Endothelial cell of umbilical vein (primary cell): ENCODE data around the gene LAMB1. TPM values are rescaled to one million over a fixed set of nuclear protein-coding genes. Genes with fewer than 3 reads are reported as not detected.

Experiments
- BruUV-seq: library from RNA; stranded (reverse); fragments of 400-500 nt; replicated peaks from 2 replicates; lab custom pipeline; 2021; lab: Mats Ljungman, UMichigan
- CTCF ChIA-PET: fragments of 300-600, 350-600 bp; sonication (Branson Sonifier 250); formaldehyde crosslinking; loops from one replicate; lab custom pipeline; 2021; ENCODE audit warnings: antibody characterized with exemption, inconsistent platforms; lab: Charles Lee
- POLR2A ChIA-PET: fragments of 300-600, 350-600 bp; sonication (Branson Sonifier 250); formaldehyde crosslinking; loops from one replicate; lab custom pipeline; 2021; ENCODE audit warnings: antibody characterized with exemption, inconsistent platforms; lab: Charles Lee
- DNase-seq: peaks from one replicate; pipeline ENCODE4 v3.0.0-alpha.2; 2011; ENCODE audit warnings: low read depth, low spot score
- FAIRE-seq: peaks from 2 replicates; lab custom pipeline; 2011; peaks lifted over from hg19 to GRCh38; lab: Jason Lieb, UNC
- H2AFZ ChIP-seq: 2 replicates; pipeline ENCODE4 v1.6.0; 2012; ENCODE audit warnings: low read depth, low read length, control low read depth, inconsistent platforms
- H3K27ac ChIP-seq: 2 replicates; pipeline ENCODE4 v1.5.1; 2011; ENCODE audit warnings: low read depth, mild to moderate bottlenecking, control low read depth, low read length, moderate library complexity; ENCODE audit not compliant: insufficient read depth
- H3K27me3 ChIP-seq, 2 experiments: 2 replicates each; pipeline versions ENCODE4 v1.6.0 to v1.6.1; 2011; ENCODE audit warnings: low read length in 2 of 2, mixed read lengths in 1 of 2; ENCODE audit not compliant: control insufficient read depth in 2 of 2, insufficient read depth in 2 of 2
- H3K36me3 ChIP-seq, 2 experiments: 2 replicates in 1 of 2; 3 replicates in 1 of 2; pipeline ENCODE4 v1.5.1; 2011; ENCODE audit warnings: low read length in 2 of 2, mild to moderate bottlenecking in 1 of 2, moderate library complexity in 1 of 2; ENCODE audit not compliant: control insufficient read depth in 2 of 2, insufficient read depth in 2 of 2; ENCODE audit errors: extremely low read depth in 1 of 2
- H3K4me1 ChIP-seq: 3 replicates; pipeline ENCODE4 v1.5.1; 2011; ENCODE audit warnings: mild to moderate bottlenecking, low read length; ENCODE audit not compliant: control insufficient read depth, insufficient read depth; ENCODE audit errors: extremely low read depth
- H3K4me2 ChIP-seq: 2 replicates; pipeline ENCODE4 v1.6.1; 2011; ENCODE audit warnings: low read length, control low read depth, mixed read lengths; ENCODE audit not compliant: insufficient read depth
- H3K4me3 ChIP-seq, 3 experiments: fragments of 200-600 bp in 1 of 3; sonication (generic), shearing (Covaris generic) in 1 of 3; replicated peaks in 1 of 3; 2 replicates each; pipeline ENCODE4 v1.5.1; 2011 to 2016; ENCODE audit warnings: control low read depth in 3 of 3, low read length in 3 of 3, mild to moderate bottlenecking in 2 of 3, inconsistent platforms in 1 of 3, low read depth in 1 of 3, moderate library complexity in 1 of 3; ENCODE audit not compliant: insufficient read depth in 1 of 3
- H3K79me2 ChIP-seq: 2 replicates; pipeline ENCODE4 v1.6.0; 2012; ENCODE audit warnings: low read length, inconsistent platforms; ENCODE audit not compliant: control insufficient read depth, insufficient read depth
- H3K9ac ChIP-seq: replicated peaks from 2 replicates; pipeline ENCODE3; 2011; ENCODE audit warnings: low read length, control low read depth; ENCODE audit not compliant: insufficient read depth; ENCODE audit errors: extremely low read depth
- H3K9me1 ChIP-seq: replicated peaks from 3 replicates; pipeline ENCODE4 v1.6.0; 2011; ENCODE audit warnings: mild to moderate bottlenecking, low read length; ENCODE audit not compliant: control insufficient read depth, insufficient read depth; ENCODE audit errors: extremely low read depth
- H3K9me3 ChIP-seq: replicated peaks from 2 replicates; pipeline ENCODE4 v1.5.1; 2012; ENCODE audit warnings: low read length, inconsistent platforms; ENCODE audit not compliant: control insufficient read depth, insufficient read depth
- H4K20me1 ChIP-seq: replicated peaks from 2 replicates; pipeline ENCODE3; 2011; ENCODE audit warnings: mild to moderate bottlenecking, low read length; ENCODE audit not compliant: control insufficient read depth, insufficient read depth; ENCODE audit errors: extremely low read depth
- EZH2 ChIP-seq: IDR thresholded peaks from 2 replicates; pipeline ENCODE4 v1.6.1; 2012; ENCODE audit warnings: borderline replicate concordance, low read depth, mild to moderate bottlenecking, moderate library complexity, low read length, inconsistent platforms; ENCODE audit not compliant: severe bottlenecking
- FOS ChIP-seq: IDR thresholded peaks from 2 replicates; pipeline ENCODE4 v1.6.1; 2011; ENCODE audit warnings: mild to moderate bottlenecking, low read length, moderate library complexity, borderline replicate concordance; ENCODE audit not compliant: insufficient read depth
- GATA2 ChIP-seq: IDR thresholded peaks from 2 replicates; pipeline ENCODE4 v1.7.0; 2011; ENCODE audit warnings: low read depth, mild to moderate bottlenecking, moderate library complexity, mixed read lengths, low read length; ENCODE audit not compliant: insufficient read length, insufficient read depth
- JUN ChIP-seq: IDR thresholded peaks from 2 replicates; pipeline ENCODE4 v1.6.1; 2011; ENCODE audit warnings: borderline replicate concordance, low read depth; ENCODE audit not compliant: insufficient read length, insufficient read depth
- MYC ChIP-seq: IDR thresholded peaks from one replicate; pipeline ENCODE4 v1.6.1; 2011; ENCODE audit warnings: mild to moderate bottlenecking, low read depth, low read length
- POLR2A ChIP-seq: IDR thresholded peaks from 2 replicates; pipeline ENCODE4 v1.6.1; 2012; ENCODE audit warnings: low read depth, mild to moderate bottlenecking, control low read depth, low read length
- POLR2AphosphoS5 ChIP-seq: IDR thresholded peaks from 2 replicates; pipeline ENCODE4 v1.6.1; 2012; ENCODE audit warnings: low read depth, mild to moderate bottlenecking, control low read depth, low read length, moderate library complexity; ENCODE audit not compliant: insufficient read depth
- dilution Hi-C: fragments of 300-500 bp; cut with MboI; formaldehyde crosslinking; loops from one replicate; pipeline ENCODE4 v1.15.0; 2019; ENCODE audit warnings: low sequenced_read_pairs; ENCODE audit not compliant: extremely low pct_ligation_motif_present
- intact Hi-C: fragments of 100-400 bp; cut with micrococcal nuclease; formaldehyde crosslinking; loops from one replicate; pipeline ENCODE4 v1.10.0; 2022
- polyA plus RNA-seq, 4 experiments: library from polyadenylated mRNA; depleted of rRNA in 3 of 4; stranded (reverse) in 3 of 4; unstranded in 1 of 4; fragments of >200 nt; gene quantifications; 2 replicates each; pipeline versions ENCODE4 v1.2.1 to v1.2.3, GENCODE V29; 2011 to 2012; ENCODE audit warnings: missing spikeins in 1 of 4
- total RNA-seq: library from RNA; stranded (reverse); gene quantifications from 2 replicates; pipeline ENCODE4 v1.2.3, GENCODE V29; 2021
- TF ChIP-seq, protein P1 (sequence below), 2 donors: IDR thresholded peaks; 1 replicate in 1 of 2; 2 replicates in 1 of 2; pipeline ENCODE4 v1.5.1; 2011; ENCODE audit warnings: low read length in 2 of 2, mild to moderate bottlenecking in 2 of 2, moderate library complexity in 2 of 2, control low read depth in 1 of 2, inconsistent platforms in 1 of 2, low read depth in 1 of 2; ENCODE audit not compliant: insufficient read depth in 1 of 2; ENCODE audit errors: extremely low read depth in 1 of 2
- TF ChIP-seq, protein P2 (sequence below): IDR thresholded peaks from 2 replicates; pipeline ENCODE4 v1.6.1; 2011; ENCODE audit not compliant: insufficient read depth, insufficient read length

The LAMB1 gene
- total and polyA plus RNA-seq, 2 donors (not counting 3 experiments of a cell fraction or from before 2014, with no cell fraction given): 588 to 703 TPM

DNA sequence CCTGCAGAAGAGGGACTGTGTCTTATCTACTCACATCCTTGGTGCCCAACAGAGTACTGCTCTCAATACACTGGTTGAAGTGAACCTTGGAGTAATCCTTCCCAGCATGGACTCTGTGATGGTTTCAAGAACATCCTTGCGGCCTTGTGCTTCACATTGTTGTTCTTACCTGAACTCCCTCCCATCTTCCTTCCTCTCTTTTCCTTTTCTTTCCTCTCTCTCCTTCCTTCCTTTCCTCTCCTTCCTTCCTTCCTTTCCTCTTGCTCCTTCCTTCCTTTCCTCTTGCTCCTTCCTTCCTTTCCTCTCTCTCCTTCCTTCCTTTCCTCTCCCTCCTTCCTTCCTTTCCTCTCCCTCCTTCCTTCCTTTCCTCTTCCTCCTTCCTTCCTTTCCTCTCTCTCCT is 26.3 kb downstream of the LAMB1 start:
- Histone ChIP-seq H3K4me3 (no peak overlapping the region), H3K36me3 (peaks cover 65 to 69% of the 10 kb centered on the region in 2 experiments), H3K79me2 (peaks cover 81% of the 10 kb centered on the region), H3K9me1 (no peaks in the 10 kb centered on the region), H3K9me3 (no peaks in the 10 kb centered on the region), H3K4me2 (no peak overlapping the region), H4K20me1 (peaks cover 8% of the 10 kb centered on the region), H2AFZ (no peak overlapping the region), H3K9ac (no peak overlapping the region), H3K27me3 (no peaks in the 10 kb centered on the region), H3K27ac (no peak overlapping the region), H3K4me1 (peaks cover 40% of the 10 kb centered on the region)
- ChIA-PET CTCF (interaction anchor here (1.2 kb wide), 1 partner anchor 10 kb away, joined by 3 read pairs; no protein-coding TSS in a partner anchor), POLR2A (no interaction called here)
- BruUV-seq: no TSS peak
- DNase-seq (no peak), FAIRE-seq (no peak)
- no peak for TF ChIP-seq EZH2
- no peak for TF ChIP-seq POLR2A
- TF ChIP-seq JUN: no peak
- TF ChIP-seq FOS: no peak
- TF ChIP-seq, protein P1, sequence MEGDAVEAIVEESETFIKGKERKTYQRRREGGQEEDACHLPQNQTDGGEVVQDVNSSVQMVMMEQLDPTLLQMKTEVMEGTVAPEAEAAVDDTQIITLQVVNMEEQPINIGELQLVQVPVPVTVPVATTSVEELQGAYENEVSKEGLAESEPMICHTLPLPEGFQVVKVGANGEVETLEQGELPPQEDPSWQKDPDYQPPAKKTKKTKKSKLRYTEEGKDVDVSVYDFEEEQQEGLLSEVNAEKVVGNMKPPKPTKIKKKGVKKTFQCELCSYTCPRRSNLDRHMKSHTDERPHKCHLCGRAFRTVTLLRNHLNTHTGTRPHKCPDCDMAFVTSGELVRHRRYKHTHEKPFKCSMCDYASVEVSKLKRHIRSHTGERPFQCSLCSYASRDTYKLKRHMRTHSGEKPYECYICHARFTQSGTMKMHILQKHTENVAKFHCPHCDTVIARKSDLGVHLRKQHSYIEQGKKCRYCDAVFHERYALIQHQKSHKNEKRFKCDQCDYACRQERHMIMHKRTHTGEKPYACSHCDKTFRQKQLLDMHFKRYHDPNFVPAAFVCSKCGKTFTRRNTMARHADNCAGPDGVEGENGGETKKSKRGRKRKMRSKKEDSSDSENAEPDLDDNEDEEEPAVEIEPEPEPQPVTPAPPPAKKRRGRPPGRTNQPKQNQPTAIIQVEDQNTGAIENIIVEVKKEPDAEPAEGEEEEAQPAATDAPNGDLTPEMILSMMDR (IDR thresholded peaks at IDR 0.05; ENCODE audit: extremely low read depth in 1 of 2, insufficient read depth in 1 of 2, low read depth in 1 of 2, low read length in 2 of 2): no peak
- no peak for TF ChIP-seq POLR2AphosphoS5
- TF ChIP-seq GATA2: no peak
- TF ChIP-seq MYC: no peak
- TF ChIP-seq, protein P2, sequence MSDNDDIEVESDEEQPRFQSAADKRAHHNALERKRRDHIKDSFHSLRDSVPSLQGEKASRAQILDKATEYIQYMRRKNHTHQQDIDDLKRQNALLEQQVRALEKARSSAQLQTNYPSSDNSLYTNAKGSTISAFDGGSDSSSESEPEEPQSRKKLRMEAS: no peak
- intact Hi-C loops: no loop called here
- dilution Hi-C loops: no loop called here
